K562 (cell line): ENCODE results near the gene TRIM38. TPM values are rescaled to one million over a fixed set of nuclear protein-coding genes. Genes with fewer than 3 reads are reported as not detected.

ENCODE experiments used
- ATF7 ChIP-seq: fragments of 450-650 bp; IDR thresholded peaks from 2 replicates; pipeline ENCODE4 v1.7.1; 2014; ENCODE audit warnings: mild to moderate bottlenecking, moderate library complexity
- CCNT2 ChIP-seq: IDR thresholded peaks from 2 replicates; pipeline ENCODE4 v1.6.1; 2011; ENCODE audit warnings: borderline replicate concordance, low read depth, mild to moderate bottlenecking, moderate library complexity, mixed read lengths, low read length; ENCODE audit not compliant: insufficient read length; ENCODE audit errors: extremely low read depth
- CSDE1 ChIP-seq, 2 experiments: fragments of 450-650 bp; IDR thresholded peaks; 2 replicates each; pipeline ENCODE4 v1.6.1; 2016; ENCODE audit warnings: mild to moderate bottlenecking in 1 of 2
- E2F3 ChIP-seq: fragments of 250-450 bp; sonication (Bioruptor Pico); IDR thresholded peaks from 2 replicates; pipeline ENCODE4 v1.4.0; 2020; ENCODE audit warnings: mild to moderate bottlenecking
- GATAD2A ChIP-seq: fragments of 450-650 bp; IDR thresholded peaks from 2 replicates; pipeline ENCODE4 v1.6.1; 2017
- HNRNPL ChIP-seq: fragments of 200-400 bp; formaldehyde crosslinking; IDR thresholded peaks from 2 replicates; pipeline ENCODE4 v1.6.1; 2017; ENCODE audit warnings: low read depth, mild to moderate bottlenecking, low read length
- POLR2G ChIP-seq: fragments of 200-400 bp; formaldehyde crosslinking; IDR thresholded peaks from 2 replicates; pipeline ENCODE4 v1.6.1; 2017; ENCODE audit warnings: low read depth, mild to moderate bottlenecking, antibody characterized with exemption, low read length, moderate library complexity
- PRPF4 ChIP-seq: fragments of 200-400 bp; formaldehyde crosslinking; IDR thresholded peaks from one replicate; pipeline ENCODE4 v1.6.1; 2017; ENCODE audit warnings: low read length, low read depth, mild to moderate bottlenecking; ENCODE audit not compliant: insufficient read depth, poor library complexity, severe bottlenecking
- RB1 ChIP-seq: fragments of 450-650 bp; IDR thresholded peaks from 2 replicates; pipeline ENCODE4 v1.6.1; 2017; ENCODE audit warnings: low read depth, mild to moderate bottlenecking
- RCOR1 ChIP-seq, 2 experiments: IDR thresholded peaks; 2 replicates each; pipeline ENCODE4 v1.6.1; 2012; ENCODE audit warnings: low read depth in 2 of 2, low read length in 2 of 2, borderline replicate concordance in 1 of 2, improper control_type of control experiment in 1 of 2
- SAP30 ChIP-seq: fragments of 200-600 bp; sonication (generic); IDR thresholded peaks from 2 replicates; pipeline ENCODE4 v1.6.1; 2012; ENCODE audit warnings: borderline replicate concordance, low read depth, mild to moderate bottlenecking, moderate library complexity, low read length, control low read depth, inconsistent platforms; ENCODE audit not compliant: insufficient read depth, poor library complexity, severe bottlenecking
- TAF1 ChIP-seq: IDR thresholded peaks from 2 replicates; pipeline ENCODE4 v1.6.1; 2011; ENCODE audit warnings: mild to moderate bottlenecking, low read length, moderate library complexity; ENCODE audit not compliant: insufficient read depth, control insufficient read depth, severe bottlenecking; ENCODE audit errors: extremely low read depth
- TAF15 ChIP-seq: fragments of 200-400 bp; formaldehyde crosslinking; IDR thresholded peaks from 2 replicates; pipeline ENCODE4 v1.6.1; 2017; ENCODE audit warnings: mild to moderate bottlenecking, low read depth, low read length, moderate library complexity
- TAF7 ChIP-seq: fragments of 450-650 bp; IDR thresholded peaks from 2 replicates; pipeline ENCODE4 v1.6.1; 2016; ENCODE audit warnings: missing genetic modification characterization, missing compliant biosample characterization
- ZFX ChIP-seq: sonication (generic); formaldehyde crosslinking; IDR thresholded peaks from 2 replicates; pipeline ENCODE4 v1.8.0; 2022; ENCODE audit warnings: mild to moderate bottlenecking, missing genetic modification reagents, moderate library complexity
- ZNF143 ChIP-seq: sonication (generic); formaldehyde crosslinking; IDR thresholded peaks from 2 replicates; pipeline ENCODE4 v1.9.0; 2022; ENCODE audit warnings: mild to moderate bottlenecking, missing genetic modification reagents
- ZNF175 ChIP-seq: fragments of 200-800 bp; sonication (Bioruptor generic); IDR thresholded peaks from 2 replicates; pipeline ENCODE4 v1.6.1; 2016; ENCODE audit warnings: low read depth, mild to moderate bottlenecking, missing genetic modification characterization, missing compliant biosample characterization
- ZNF23 ChIP-seq: fragments of 250-450 bp; sonication (Bioruptor Pico); IDR thresholded peaks from 2 replicates; pipeline ENCODE4 v1.4.0; 2020; ENCODE audit warnings: mild to moderate bottlenecking
- ZNF232 ChIP-seq: sonication (generic); formaldehyde crosslinking; IDR thresholded peaks from 2 replicates; pipeline ENCODE4 v1.8.0; 2022; ENCODE audit warnings: mild to moderate bottlenecking, missing genetic modification reagents
- ZNF444 ChIP-seq: fragments of 250-450 bp; sonication (Bioruptor Pico); IDR thresholded peaks from 2 replicates; pipeline ENCODE4 v1.4.0; 2020; ENCODE audit warnings: mild to moderate bottlenecking, moderate library complexity
- ZNF717 ChIP-seq: fragments of 250-450 bp; sonication (Bioruptor Pico); IDR thresholded peaks from 2 replicates; pipeline ENCODE4 v1.5.0; 2021
- polyA plus RNA-seq, 8 experiments: library from polyadenylated mRNA; depleted of rRNA in 4 of 8; stranded (reverse) in 5 of 8; unstranded in 3 of 8; fragments of >200 nt; fragmentation: Nextera tagmentation in 2 of 8; fragmentation: Illumina TruSeq in 1 of 8; extraction: Ambion mirVana in 2 of 8; extraction: Trizol in 1 of 8; gene quantifications; 2 replicates each; pipeline versions ENCODE4 v1.2.1 to v1.2.3, GENCODE V29; 2011 to 2014; ENCODE audit warnings: inconsistent platforms in 1 of 8, missing spikeins in 1 of 8
- total RNA-seq, 7 experiments: library from RNA; depleted of rRNA in 6 of 7; stranded (reverse); fragments of >200 nt in 6 of 7; fragmentation: Illumina TruSeq in 2 of 7; extraction: Trizol in 2 of 7; gene quantifications; 2 replicates each; pipeline versions ENCODE4 v1.2.1 to v1.2.3, GENCODE V29; 2011 to 2021; ENCODE audit warnings: low replicate concordance in 1 of 7
- TF ChIP-seq, protein P1 (sequence below): sonication (generic); formaldehyde crosslinking; IDR thresholded peaks from 2 replicates; pipeline ENCODE4 v1.8.1; 2023; ENCODE audit warnings: mild to moderate bottlenecking, missing genetic modification reagents
- TF ChIP-seq, protein P2 (sequence below): sonication (generic); IDR thresholded peaks from 2 replicates; pipeline ENCODE4 v1.6.1; 2016
- TF ChIP-seq, protein P3 (sequence below): sonication (generic); formaldehyde crosslinking; IDR thresholded peaks from 2 replicates; pipeline ENCODE4 v1.4.0; 2020; ENCODE audit warnings: mild to moderate bottlenecking, missing genetic modification reagents

TRIM38 gene
- total and polyA plus RNA-seq, 9 of the 15 experiments (the other 6 are each of a cell fraction or from before 2014, with no cell fraction given), result 1.7 to 6.7 (median 6.3) TPM

DNA sequence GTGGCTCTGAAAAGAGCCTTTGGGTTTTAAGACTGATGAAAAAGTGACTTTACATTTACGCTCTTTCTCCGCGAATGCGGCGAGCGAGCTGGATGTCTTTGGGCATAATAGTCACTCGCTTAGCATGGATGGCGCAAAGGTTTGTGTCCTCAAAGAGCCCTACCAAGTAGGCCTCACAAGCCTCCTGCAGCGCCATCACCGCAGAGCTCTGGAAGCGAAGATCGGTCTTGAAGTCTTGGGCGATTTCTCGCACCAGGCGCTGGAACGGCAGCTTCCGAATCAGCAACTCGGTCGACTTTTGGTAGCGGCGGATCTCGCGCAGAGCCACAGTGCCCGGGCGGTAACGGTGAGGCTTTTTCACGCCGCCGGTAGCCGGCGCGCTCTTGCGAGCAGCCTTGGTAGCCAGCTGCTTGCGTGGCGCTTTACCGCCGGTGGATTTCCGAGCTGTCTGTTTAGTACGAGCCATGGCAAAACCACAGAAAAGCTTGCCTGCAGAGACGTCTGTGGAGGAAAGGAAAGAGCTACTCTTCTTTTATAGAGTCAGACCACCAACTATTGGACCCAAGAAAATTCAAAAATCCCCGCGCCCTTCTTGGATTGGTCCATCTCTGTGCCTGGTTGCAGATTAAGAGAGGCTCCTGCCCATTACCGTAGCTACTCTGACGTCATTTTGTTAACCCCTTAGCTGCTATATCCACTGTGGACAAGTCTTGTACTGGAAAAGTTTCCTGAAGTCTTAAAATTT lies 69.2 kb downstream of the TRIM38 start (continued):
- TF ChIP-seq, protein P1, sequence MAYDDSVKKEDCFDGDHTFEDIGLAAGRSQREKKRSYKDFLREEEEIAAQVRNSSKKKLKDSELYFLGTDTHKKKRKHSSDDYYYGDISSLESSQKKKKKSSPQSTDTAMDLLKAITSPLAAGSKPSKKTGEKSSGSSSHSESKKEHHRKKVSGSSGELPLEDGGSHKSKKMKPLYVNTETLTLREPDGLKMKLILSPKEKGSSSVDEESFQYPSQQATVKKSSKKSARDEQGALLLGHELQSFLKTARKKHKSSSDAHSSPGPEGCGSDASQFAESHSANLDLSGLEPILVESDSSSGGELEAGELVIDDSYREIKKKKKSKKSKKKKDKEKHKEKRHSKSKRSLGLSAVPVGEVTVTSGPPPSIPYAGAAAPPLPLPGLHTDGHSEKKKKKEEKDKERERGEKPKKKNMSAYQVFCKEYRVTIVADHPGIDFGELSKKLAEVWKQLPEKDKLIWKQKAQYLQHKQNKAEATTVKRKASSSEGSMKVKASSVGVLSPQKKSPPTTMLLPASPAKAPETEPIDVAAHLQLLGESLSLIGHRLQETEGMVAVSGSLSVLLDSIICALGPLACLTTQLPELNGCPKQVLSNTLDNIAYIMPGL (CRISPR knock-in tag), result peak; percentile 96
- peak; percentile 100 for TF ChIP-seq PRPF4
- TF ChIP-seq, protein P2, sequence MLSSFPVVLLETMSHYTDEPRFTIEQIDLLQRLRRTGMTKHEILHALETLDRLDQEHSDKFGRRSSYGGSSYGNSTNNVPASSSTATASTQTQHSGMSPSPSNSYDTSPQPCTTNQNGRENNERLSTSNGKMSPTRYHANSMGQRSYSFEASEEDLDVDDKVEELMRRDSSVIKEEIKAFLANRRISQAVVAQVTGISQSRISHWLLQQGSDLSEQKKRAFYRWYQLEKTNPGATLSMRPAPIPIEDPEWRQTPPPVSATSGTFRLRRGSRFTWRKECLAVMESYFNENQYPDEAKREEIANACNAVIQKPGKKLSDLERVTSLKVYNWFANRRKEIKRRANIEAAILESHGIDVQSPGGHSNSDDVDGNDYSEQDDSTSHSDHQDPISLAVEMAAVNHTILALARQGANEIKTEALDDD, result peak; percentile 68
- no peak for TF ChIP-seq GATAD2A
- peak; percentile 76 for TF ChIP-seq TAF7 (tag)
- peak; percentile 97 for TF ChIP-seq ZFX (CRISPR knock-in tag)
- peak; percentile 100 for TF ChIP-seq POLR2G
- peak; percentile 99 for TF ChIP-seq SAP30
- TF ChIP-seq CSDE1 (IDR thresholded peaks at IDR 0.05), result no peak; a peak in 2 of 4 replicates
- TF ChIP-seq ATF7, result peak; percentile 99
- peak; percentile 96 for TF ChIP-seq CCNT2
- peak; percentile 86 for TF ChIP-seq ZNF232 (CRISPR knock-in tag)
- TF ChIP-seq, protein P3, sequence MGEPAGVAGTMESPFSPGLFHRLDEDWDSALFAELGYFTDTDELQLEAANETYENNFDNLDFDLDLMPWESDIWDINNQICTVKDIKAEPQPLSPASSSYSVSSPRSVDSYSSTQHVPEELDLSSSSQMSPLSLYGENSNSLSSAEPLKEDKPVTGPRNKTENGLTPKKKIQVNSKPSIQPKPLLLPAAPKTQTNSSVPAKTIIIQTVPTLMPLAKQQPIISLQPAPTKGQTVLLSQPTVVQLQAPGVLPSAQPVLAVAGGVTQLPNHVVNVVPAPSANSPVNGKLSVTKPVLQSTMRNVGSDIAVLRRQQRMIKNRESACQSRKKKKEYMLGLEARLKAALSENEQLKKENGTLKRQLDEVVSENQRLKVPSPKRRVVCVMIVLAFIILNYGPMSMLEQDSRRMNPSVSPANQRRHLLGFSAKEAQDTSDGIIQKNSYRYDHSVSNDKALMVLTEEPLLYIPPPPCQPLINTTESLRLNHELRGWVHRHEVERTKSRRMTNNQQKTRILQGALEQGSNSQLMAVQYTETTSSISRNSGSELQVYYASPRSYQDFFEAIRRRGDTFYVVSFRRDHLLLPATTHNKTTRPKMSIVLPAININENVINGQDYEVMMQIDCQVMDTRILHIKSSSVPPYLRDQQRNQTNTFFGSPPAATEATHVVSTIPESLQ (CRISPR knock-in tag), result no peak; the same call in 1 of the 2 replicates
- 0 out of 2 replicates have a peak, but pooled peaks have one; percentile 37 for TF ChIP-seq ZNF175 (CRISPR knock-in tag)
- TF ChIP-seq ZNF23 (CRISPR knock-in tag), result no peak
- peak; percentile 90 for TF ChIP-seq E2F3
- peak; percentile 37; the same call in 1 of the 2 replicates for TF ChIP-seq ZNF444 (CRISPR knock-in tag)
- TF ChIP-seq RCOR1 (IDR thresholded peaks at IDR 0.05; ENCODE audit: borderline replicate concordance in 1 of 2, low read depth in 2 of 2, low read length in 2 of 2), result peak; percentile 71 to 84; a peak in 3 of 4 replicates
- peak; percentile 88 for TF ChIP-seq RB1
- peak; percentile 68; the same call in 1 of the 2 replicates for TF ChIP-seq ZNF717 (CRISPR knock-in tag)
- TF ChIP-seq HNRNPL, result peak; percentile 100
- TF ChIP-seq TAF1, result peak; percentile 92
- TF ChIP-seq TAF15, result peak; percentile 93
- TF ChIP-seq ZNF143 (CRISPR knock-in tag), result no peak
